Adrenal gland (tissue), 12 donors: Measurements from ENCODE around the gene RNF44. TPM values are rescaled to one million over a fixed set of nuclear protein-coding genes. Genes with fewer than 3 reads are reported as not detected.

Experiments used
- DNase-seq, 7 donors: peaks; one replicate each; pipeline ENCODE4 v3.0.0-alpha.2; 2019 to 2020
- H3K27ac ChIP-seq, 5 donors: fragments of 200-600 bp; sonication (generic) in 4 of 5; 1 replicate in 3 of 5; 2 replicates in 2 of 5; pipeline versions ENCODE4 v1.5.1 to v1.8.0; 2016 to 2020; ENCODE audit warnings: mild to moderate bottlenecking in 1 of 5
- H3K27me3 ChIP-seq: fragments of 200-600 bp; 2 replicates; pipeline ENCODE4 v1.8.0; 2021
- H3K36me3 ChIP-seq, 2 donors: fragments of 200-600 bp; replicated peaks in 1 of 2; 1 replicate in 1 of 2; 2 replicates in 1 of 2; pipeline versions ENCODE4 v1.5.1 to v1.8.0; 2018 to 2022
- H3K4me1 ChIP-seq, 2 donors: fragments of 200-600 bp; replicated peaks in 1 of 2; 1 replicate in 1 of 2; 2 replicates in 1 of 2; pipeline versions ENCODE4 v1.5.1 to v1.8.0; 2018 to 2021
- H3K4me3 ChIP-seq, 4 donors: fragments of 200-600 bp; sonication (generic) in 3 of 4; one replicate each; pipeline ENCODE4 v1.5.1; 2016 to 2018
- H3K9me3 ChIP-seq, 3 donors: fragments of 200-600 bp; sonication (generic) in 1 of 3; replicated peaks in 1 of 3; 1 replicate in 2 of 3; 2 replicates in 1 of 3; pipeline versions ENCODE4 v1.5.1 to v1.8.0; 2016 to 2021
- POLR2A ChIP-seq, 2 donors: fragments of 450-650 bp; IDR thresholded peaks; one replicate each; pipeline ENCODE4 v1.6.1; 2017; ENCODE audit warnings: antibody characterized with exemption in 2 of 2, mild to moderate bottlenecking in 2 of 2, moderate library complexity in 1 of 2
- WGBS, 4 donors: extraction: QIAGEN DNeasy Blood & Tissue Kit in 2 of 4; methylation state at CpG; one replicate each; pipeline versions ENCODE4 v1.1.5 to v1.1.7; 2013 to 2017; 5-methylcytosine and 5-hydroxymethylcytosine counted together
- intact Hi-C, 2 donors: fragments of 100-400 bp; cut with DNase I; formaldehyde crosslinking; loops; one replicate each; pipeline versions ENCODE4 v1.14.1 to v1.15.0; 2022 to 2023
- polyA plus RNA-seq, 3 donors: library from polyadenylated mRNA; stranded (reverse); fragments of 200-250 nt in 2 of 3; fragments of 350-450 nt in 1 of 3; fragmentation: Illumina TruSeq in 1 of 3; extraction: RNeasy Lipid Tissue Mini Kit (QIAGEN cat#74804) in 1 of 3; gene quantifications; one replicate each; pipeline ENCODE4 v1.2.3, GENCODE V29; 2013 to 2014
- total RNA-seq, 9 donors: library from RNA; depleted of rRNA in 4 of 9; stranded (reverse); fragments of >200 nt in 4 of 9; fragments of 120-200 nt in 1 of 9; fragmentation: NEBNext Ultra II Directional in 1 of 9; extraction: Animal tissue kit (Norgen Biotek cat#: 25700) in 1 of 9; gene quantifications; one replicate each; pipeline versions ENCODE4 v1.1.0 to v1.2.4, GENCODE V29; 2013 to 2023
- TF ChIP-seq, protein P1 (sequence below), 6 experiments: fragments of 450-650 bp in 4 of 6; fragments of 200-600 bp in 2 of 6; sonication (generic) in 1 of 6; IDR thresholded peaks; 1 replicate in 5 of 6; 2 replicates in 1 of 6; pipeline versions ENCODE4 v1.5.1 to v1.8.0; 2016 to 2021; ENCODE audit warnings: antibody characterized with exemption in 6 of 6, mild to moderate bottlenecking in 2 of 6, moderate library complexity in 1 of 6
- donor health status: healthy with polysubstance abuse.
- donor health status: Bipolar disorder and iron deficiency.
- donor health status: DM: yes; HTN: yes; CAD: no.
- donor health status: DM: no; HTN: no; CAD: no.
- donor health status: DM: no; HTN: no; CAD: no.
- donor health status: DM: yes; HTN: yes; CAD: no.

Gene RNF44
- total and polyA plus RNA-seq, 12 donors, result 5.3 to 65.7 (median 22.8) TPM

DNA sequence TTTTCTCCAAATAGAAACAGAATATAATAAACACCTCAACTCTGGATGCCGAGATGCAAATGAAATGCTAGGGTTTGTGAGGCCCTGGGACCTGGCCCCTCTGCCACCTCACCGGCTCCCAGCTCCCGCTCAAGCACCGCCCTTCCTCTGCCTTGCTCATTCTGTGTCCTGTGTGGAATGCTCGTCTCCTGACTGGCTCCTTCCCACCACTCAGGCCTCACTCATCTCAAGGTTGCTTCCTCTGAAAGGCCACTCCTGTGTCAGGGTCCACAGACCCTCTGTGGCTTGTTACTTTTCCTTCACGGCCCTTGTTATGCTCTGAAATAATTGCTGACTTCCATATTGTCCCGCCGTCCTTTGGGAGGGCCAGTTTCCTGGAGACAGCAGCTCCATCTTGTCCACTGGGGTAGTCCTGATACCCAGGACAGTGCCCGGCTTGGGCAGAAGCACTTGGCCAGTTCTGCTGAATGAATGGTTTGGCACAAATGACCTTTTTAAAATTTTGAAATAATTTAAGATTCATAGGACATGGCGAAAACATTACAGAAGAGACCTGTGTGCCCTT, 15.4 kb downstream of the RNF44 start:
- Histone ChIP-seq H3K9me3 (no peaks in the 10 kb centered on the region), H3K27ac (no peak overlapping the region), H3K27me3 (no peaks in the 10 kb centered on the region), H3K4me1 (no peaks in the 10 kb centered on the region), H3K36me3 (no peaks in the 10 kb centered on the region), H3K4me3 (no peak overlapping the region)
- TF ChIP-seq, protein P1, sequence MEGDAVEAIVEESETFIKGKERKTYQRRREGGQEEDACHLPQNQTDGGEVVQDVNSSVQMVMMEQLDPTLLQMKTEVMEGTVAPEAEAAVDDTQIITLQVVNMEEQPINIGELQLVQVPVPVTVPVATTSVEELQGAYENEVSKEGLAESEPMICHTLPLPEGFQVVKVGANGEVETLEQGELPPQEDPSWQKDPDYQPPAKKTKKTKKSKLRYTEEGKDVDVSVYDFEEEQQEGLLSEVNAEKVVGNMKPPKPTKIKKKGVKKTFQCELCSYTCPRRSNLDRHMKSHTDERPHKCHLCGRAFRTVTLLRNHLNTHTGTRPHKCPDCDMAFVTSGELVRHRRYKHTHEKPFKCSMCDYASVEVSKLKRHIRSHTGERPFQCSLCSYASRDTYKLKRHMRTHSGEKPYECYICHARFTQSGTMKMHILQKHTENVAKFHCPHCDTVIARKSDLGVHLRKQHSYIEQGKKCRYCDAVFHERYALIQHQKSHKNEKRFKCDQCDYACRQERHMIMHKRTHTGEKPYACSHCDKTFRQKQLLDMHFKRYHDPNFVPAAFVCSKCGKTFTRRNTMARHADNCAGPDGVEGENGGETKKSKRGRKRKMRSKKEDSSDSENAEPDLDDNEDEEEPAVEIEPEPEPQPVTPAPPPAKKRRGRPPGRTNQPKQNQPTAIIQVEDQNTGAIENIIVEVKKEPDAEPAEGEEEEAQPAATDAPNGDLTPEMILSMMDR (IDR thresholded peaks at IDR 0.05), result no peak
- no peak for TF ChIP-seq POLR2A (IDR thresholded peaks at IDR 0.05)
- WGBS, 4 donors, result 69 to 76% (median 71%) methylated on average over 10 of the region's 10 CpGs
- no peak for DNase-seq
- intact Hi-C loops, result no loop called here

DNA sequence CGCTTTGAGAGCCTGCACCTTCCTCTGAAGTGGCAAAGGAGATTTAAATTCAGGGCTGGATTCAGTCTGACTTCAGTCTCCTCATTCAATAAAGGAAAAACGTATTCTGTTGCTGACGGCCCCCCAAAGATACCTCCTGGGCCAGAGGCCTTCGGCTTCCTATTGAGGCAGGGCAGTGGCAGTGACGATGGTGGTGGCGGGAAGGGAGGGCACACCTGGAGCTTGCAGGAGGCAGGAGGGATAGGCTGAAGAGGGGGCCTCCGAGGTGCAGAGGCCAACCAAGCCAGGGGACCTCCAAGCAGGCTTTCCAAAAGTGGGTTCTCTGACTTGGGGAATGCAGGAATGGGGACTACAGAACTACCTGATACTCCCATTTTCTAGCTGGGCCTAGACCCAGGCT, 15.9 kb downstream of the RNF44 start:
- intact Hi-C loops, result no loop called here
- no peaks in the 10 kb centered on the region for H3K36me3 ChIP-seq

DNA sequence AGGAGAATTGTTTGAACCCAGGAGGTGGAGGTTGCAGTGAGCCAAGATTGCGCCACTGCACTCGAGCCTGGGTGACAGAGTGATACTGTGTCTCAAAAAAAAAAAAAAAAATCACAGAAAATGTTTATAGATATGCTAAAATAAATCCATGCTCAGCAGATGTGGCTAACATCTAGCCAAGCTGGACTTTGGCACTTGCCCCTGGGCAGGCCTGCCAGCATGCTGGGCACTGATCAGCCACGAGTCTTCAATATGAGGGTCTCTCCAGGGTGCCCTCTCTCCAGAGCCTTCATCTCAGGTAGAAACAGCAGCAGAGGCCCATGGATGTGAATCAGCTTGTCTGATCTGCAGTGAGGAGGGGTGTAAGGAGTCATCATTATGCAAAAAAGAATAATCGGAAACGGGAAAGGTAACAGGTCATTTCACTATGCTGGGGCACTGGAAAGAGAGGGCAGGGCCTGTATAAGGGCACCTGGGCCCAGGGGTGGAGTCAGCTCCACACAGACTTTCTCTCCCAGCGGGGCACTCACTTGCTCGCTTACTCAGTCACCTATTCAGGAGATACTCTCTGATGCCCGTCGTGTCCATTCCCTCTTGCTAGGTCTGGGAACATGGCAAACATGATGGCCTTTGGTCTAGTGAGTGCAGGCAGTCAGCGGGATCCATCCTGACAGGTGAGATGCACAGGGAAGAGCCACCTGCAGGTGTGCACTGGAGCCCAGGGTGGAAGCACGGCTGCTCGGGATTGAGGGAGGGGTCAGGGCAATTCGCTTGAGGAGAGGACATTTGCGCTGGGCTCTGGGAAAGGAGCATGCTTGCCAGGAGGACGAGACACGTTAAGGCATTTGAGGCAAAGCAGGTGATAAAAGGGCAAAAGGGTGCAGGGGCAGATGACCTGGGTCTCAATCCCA, 17.1 kb downstream of the RNF44 start:
- intact Hi-C loops, result no loop called here
- no peak for DNase-seq
- 72 to 82% (median 77%) methylated on average over 12 to 16 of the region's 16 CpGs for WGBS, 4 donors

More for the DNA sequence above, 15.9 kb downstream of the RNF44 start:
- Histone ChIP-seq H3K27me3 (no peaks in the 10 kb centered on the region), H3K4me1 (no peaks in the 10 kb centered on the region), H3K4me3 (no peak overlapping the region), H3K9me3 (no peaks in the 10 kb centered on the region), H3K27ac (no peak overlapping the region)
- DNase-seq, result no peak
- 74 to 89% (median 83%) methylated on average over 7 of the region's 7 CpGs for WGBS, 4 donors
- no peak for TF ChIP-seq POLR2A (IDR thresholded peaks at IDR 0.05)
- TF ChIP-seq, protein P1 (IDR thresholded peaks at IDR 0.05), result no peak

DNA sequence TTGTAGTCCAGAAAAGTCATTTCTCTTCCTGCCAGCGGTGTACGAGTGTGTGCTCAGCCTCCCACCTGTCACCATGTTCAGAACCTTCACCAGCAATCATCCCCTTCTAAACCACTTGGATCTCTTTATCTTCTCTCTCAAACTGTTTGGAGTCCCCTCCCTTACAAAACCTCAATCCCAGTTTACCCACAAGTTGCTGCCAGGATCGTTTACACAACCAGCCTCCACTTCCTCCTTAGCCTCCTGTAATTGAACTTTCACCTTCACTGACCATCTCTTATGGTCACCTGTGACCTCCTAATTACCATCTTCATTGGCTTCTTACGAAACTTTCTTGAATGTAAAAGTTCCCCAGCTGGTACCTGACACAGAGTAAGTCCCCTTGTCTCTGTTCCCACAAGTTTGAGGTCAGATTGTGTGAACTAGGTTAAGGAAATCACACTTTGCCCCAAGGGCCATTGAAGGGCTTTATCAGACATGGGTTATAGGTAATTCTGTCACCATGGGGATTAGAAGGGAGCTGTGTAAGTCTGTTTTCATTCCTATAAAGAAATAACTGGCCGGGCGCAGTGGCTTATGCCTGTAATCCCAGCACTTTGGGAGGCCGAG, 20.0 kb downstream of the RNF44 start:
- Histone ChIP-seq H3K4me3 (no peak overlapping the region), H3K27ac (no peak overlapping the region), H3K36me3 (no peaks in the 10 kb centered on the region), H3K27me3 (no peaks in the 10 kb centered on the region), H3K9me3 (no peaks in the 10 kb centered on the region), H3K4me1 (no peaks in the 10 kb centered on the region)
- 70 to 75% (median 73%) methylated on average over 7 of the region's 7 CpGs for WGBS, 4 donors
- intact Hi-C loops, result no loop called here
- no peak for DNase-seq
- no peak for TF ChIP-seq POLR2A (IDR thresholded peaks at IDR 0.05)
- TF ChIP-seq, protein P1 (IDR thresholded peaks at IDR 0.05), result no peak

More for the DNA sequence above, 17.1 kb downstream of the RNF44 start:
- TF ChIP-seq, protein P1 (IDR thresholded peaks at IDR 0.05), result no peak
- TF ChIP-seq POLR2A (IDR thresholded peaks at IDR 0.05), result no peak
- no peaks in the 10 kb centered on the region for H3K4me1 ChIP-seq
- no peaks in the 10 kb centered on the region for H3K27me3 ChIP-seq
- H3K36me3 ChIP-seq, result no peaks in the 10 kb centered on the region
- no peak overlapping the region for H3K27ac ChIP-seq
- H3K4me3 ChIP-seq, result no peak overlapping the region
- no peaks in the 10 kb centered on the region for H3K9me3 ChIP-seq
